GM18868 (cell line): ENCODE measurements around the gene TMEM80.
"Not testable (repeated sequence)": the region's sequence is repeated elsewhere in the genome, so short reads cannot be mapped to it uniquely, and the experiment has no call there.

Source experiments
- ATAC-seq: cut with Tn5 transposase; IDR thresholded peaks from one replicate; pipeline ENCODE4 v1.9.1; 2021; ENCODE audit warnings: mild to moderate bottlenecking, moderate library complexity; ENCODE audit not compliant: unreplicated experiment

Gene TMEM80

GRCh38 chr11:695538-696248 is at the start of gene TMEM80:
TMEM80 (plus strand) TSS chr11:695816; CDS start chr11:695828, 12 bp downstream.
- ATAC-seq: peak; percentile 68

- no peak for ATAC-seq
These were observed 49.4 kb upstream of the TMEM80 start for GRCh38 chr11:646214-646613.

GRCh38 chr11:647672-648158 is 47.9 kb upstream of the TMEM80 start:
- not testable (repeated sequence) for ATAC-seq

GRCh38 chr11:650482-650881 is 45.1 kb upstream of the TMEM80 start:
- ATAC-seq: no peak

- ATAC-seq: not testable (repeated sequence)
These were observed 42.5 kb upstream of the TMEM80 start for GRCh38 chr11:653136-653535.

DNA sequence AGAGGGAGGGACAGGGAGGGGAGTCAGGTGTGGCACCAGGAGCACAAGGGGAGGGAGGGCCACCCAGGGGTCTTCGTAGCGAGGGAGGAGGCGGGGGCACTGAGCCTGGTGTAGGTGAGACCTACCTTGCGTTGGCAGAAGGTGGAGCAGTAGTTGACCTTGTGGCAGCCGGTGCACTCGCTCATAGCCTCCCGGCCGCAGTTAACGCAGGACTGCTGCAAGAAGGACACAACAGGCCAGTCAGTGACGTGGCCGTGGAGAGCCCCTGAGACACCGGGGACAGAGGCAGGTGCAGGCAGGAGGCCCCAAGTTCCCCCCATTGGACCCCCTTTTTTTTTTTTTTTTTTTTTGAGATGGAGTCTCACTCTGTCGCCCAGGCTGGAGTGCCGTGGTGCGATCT is 41.8 kb upstream of the TMEM80 start:
- no peak for ATAC-seq

- ATAC-seq: not testable (repeated sequence)
These were observed 41.2 kb upstream of the TMEM80 start for GRCh38 chr11:654444-654843.

DNA sequence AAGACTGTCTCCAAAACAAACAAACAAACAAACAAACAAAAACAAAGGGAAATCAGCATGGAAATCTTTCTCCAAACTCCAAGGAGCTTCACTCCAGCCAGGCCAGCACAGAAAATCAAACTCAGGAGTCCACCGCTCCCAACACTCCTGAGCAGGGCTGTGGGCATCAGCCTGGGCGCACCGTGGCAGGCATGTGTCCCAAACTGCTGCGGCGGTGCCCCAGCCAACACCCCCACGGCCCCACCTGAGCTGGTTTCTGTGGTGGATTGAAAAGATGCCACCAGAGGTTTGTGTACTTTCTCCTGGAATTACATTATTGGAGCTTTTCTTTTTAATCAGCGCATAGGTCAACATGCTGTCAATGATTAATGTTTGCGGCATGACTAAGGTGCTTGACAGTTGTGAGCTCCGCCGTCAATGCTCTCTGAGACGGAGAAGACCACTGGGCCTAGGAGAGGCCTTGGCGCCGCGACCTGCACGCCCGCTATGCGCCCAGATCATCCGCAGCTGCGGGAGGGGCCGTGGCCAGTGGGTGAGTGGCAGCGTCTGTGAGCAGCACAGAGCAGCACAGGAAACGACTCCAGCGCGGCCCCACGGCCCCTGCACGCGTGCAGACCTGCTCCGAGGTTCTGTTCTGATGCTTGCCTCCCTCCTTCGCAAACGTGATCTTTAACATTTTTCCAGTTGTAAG is 40.4 kb upstream of the TMEM80 start:
- no peak for ATAC-seq

DNA sequence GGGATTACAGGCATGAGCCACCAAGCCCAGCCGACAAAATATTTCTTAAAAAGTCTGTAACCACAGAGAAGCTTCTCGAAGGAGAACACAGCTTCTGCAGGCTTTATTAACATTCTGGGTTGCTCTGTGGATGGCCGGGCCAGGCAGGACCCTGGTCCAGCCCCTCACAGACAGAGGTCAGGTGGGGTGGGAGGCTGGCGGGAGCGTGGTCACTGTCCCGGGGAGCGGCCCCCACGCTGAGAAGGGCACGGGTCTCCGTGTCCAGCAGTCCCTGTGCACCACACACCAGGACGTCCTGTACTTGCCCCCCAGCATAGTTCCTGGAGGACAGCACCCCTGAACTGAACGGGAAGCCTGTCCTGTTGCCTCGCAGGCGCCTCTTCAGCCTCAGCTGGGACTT is 39.2 kb upstream of the TMEM80 start:
- no peak for ATAC-seq

DNA sequence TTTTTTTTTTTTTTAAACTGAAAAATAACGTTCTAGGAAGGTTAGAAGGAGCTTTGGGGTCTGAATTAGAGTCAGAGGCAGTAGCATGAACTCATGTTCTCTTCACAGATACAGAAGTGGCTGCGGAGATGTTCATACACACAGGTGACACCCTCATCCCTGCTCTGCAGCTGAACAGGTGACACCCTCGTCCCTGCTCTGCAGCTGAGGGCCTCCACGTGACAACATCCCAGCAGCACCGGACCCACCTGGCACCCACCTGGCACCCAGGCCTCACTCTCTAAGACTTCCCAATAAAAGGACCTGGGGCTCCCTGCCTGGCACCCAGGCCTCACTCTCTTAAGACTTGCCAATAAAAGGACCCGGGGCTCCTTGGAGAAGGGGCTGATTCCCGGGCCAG is 38.8 kb upstream of the TMEM80 start:
- no peak for ATAC-seq

DNA sequence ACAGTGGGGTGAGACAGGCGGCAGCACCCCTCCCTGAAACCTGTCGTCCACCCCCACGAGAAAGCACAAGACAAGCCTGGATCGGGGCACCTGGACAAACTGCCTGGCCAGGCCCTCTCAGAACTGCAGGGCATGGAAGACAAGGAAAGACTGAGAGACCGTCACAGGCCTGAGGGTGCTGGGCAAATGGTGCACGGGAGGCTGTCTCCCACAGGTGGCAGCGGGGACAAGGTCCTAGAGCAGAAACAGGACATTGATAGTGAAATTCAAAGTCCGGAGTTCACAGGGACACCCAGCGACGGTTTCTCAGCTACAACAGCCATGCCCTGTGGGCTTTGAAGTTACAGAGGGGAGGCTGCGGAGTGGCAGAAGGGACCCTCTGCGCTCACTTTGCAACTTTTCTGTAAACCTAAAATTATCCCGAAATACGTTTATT is 37.9 kb upstream of the TMEM80 start:
- no peak for ATAC-seq

DNA sequence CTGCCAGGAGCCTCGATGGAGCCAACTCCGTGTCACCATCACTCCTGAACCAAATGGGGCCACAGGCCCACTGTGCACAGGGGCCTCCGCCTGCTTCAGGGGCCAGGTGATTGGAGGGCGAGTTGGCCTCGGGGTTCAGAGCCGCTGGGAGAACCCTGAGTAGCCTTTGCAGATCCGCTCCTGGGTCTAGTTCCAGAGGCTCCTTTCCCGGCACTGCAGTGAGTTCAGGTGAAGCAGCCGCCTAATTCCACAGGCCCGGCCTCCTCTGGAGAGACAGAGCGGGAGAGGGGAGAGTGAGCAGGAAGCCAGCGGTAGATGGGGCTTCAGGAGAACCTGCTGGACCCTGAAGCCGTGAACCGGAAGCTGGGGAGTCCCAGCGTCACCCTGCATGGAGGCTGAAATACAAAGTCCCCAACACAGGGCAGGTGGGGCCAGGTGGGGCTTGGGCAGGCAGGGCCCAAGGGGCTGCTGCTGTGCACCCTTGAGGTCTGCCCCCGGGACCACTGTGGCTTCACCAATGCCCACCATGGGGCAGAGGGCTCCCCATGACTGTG is 36.0 kb upstream of the TMEM80 start:
- ATAC-seq: no peak

DNA sequence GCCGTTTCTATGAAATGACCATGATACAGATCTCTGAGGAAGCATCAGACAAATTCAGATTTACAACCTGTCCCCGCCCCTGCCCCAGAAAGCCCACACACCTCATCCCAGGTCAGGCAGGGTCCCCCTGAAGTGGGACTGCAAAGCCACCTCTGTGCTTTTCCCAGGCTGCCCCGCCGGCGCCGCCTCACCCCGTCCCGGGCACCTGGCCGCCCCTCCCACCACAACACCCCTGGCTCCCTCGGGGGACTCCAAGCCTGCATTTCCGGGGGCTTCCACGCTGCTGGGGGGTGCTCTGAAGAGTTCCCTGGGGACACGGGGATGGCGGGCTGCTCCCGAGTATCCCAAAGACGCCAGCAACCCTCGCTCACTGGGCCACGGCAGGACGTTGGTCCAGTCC is 35.3 kb upstream of the TMEM80 start:
- no peak for ATAC-seq

DNA sequence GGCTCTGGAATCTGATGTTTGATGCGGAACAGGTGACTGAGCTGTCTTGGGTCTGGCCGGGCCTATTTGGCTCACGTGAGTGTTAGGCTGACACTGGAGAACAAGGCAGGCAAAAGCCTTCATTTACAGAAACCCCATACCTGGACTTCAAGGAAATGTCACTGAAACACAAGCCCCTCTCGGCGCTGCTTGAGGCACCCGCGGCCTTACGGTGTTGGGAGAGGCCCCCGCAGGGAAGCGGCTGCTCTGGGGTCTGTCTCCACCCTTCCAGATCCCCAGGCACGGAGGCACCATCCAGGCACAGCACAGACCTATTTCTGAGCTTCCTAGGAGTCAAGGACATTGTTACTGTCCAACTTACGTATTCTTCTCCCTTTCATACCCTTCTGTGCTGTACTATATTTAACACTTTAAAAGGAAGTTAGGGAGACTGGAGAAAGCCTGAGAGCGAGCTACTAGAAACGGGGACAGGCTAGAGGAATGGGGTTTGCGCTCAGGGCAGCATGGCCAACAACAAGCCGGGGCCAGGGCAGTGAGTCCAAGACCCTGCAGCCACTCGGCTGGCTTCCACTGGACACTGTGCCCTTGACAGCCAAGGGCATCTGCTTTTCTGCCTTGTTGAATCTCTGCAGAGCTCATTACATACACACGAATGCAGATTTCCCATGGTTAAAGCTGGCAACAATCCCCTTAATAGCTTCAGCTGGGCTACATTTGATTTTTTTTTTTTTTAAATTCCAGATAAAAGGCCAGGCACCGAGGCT is 34.8 kb upstream of the TMEM80 start:
- no peak for ATAC-seq

DNA sequence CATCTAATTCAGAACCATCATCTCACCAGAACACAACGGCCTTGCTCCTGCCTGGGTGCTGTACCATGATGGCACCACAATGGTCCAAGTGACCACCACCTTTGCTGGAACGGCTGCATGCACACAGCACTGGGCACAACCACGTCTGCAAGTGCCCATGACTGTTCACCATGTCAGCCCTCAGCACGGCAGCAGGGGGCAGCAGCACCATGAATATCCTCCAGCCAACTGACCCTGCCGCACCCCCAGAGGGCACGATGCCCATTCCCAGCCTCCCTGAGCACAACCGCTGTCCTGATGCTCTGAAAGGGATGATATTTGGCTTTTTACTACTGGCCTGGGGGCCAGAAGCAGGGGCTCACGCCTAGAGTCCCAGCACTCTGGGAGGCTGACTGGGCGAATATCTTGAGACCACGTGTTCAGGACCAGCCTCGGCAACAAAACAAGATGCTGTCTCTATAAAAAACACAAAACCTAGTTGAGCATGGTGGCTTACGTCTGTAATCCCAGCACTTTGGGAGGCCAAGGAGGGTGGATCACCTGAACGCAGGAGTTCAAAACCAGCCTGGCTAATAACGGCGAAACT is 32.8 kb upstream of the TMEM80 start:
- ATAC-seq: no peak

GRCh38 chr11:665062-665703 is 30.4 kb upstream of the TMEM80 start:
- ATAC-seq: no peak

- ATAC-seq: no peak
These were observed 29.8 kb upstream of the TMEM80 start for GRCh38 chr11:665704-666281.

- ATAC-seq: no peak
These were observed 21.8 kb upstream of the TMEM80 start for GRCh38 chr11:673866-674265.

DNA sequence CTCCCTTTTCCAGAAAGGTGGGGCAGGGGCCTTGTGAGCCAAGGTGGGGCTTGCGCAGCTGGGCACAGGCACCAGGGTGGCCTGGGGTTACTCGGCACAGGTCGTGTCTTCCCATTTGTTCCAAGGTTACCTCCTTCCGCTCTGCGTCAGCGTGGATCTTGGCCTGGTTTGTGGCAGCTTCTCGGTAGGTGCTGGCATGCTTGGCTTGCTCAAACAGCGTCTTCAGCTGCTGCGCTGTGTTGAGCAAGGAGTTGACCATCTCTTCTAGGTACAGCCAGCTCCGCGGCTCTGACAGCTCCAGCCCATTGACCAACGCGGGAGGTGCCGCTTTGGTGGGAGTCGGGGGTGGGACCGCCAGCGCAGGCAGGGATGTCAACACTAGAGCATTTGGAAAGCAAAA is 21.2 kb upstream of the TMEM80 start:
- no peak for ATAC-seq

DNA sequence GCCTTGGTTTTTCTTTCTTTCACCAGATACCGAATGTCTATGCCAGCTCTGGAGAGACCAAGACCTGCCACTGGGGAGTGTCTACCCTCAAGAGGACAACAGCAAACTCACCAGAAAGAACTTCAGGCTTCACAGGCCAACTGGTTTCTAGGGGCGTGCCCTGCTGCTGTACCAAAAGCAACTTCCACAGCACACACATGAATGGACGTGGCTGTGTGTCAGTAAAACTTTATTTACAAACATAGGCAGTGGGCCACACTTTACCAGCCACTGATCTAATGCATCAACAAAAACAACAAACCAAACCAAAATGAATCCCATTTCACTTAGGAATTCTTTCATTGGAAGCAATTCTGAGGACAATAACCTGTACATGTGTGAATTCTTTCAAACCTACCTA is 17.3 kb upstream of the TMEM80 start:
- ATAC-seq: no peak
